ENCODE results near the gene OR51A4.

DNA sequence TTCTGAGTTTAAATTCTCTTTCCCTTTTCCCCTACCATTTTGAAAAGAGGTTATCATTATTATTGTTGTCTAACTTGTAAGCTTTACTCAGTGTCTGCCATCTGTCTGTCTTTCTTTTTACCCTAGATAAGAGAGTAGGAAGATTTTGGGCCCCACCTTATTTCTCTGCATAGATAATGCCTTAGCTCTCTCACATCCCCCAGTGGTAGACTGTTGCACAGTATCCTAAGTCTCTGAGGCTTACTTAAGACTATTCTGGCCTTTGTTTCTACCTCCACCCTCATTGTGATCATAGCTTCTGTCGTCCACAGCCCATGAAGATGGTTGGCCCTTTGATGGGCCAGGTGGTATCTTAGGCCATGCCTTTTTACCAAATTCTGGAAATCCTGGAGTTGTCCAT is 43.7 kb upstream of the OR51A4 start:
- TF ChIP-seq, protein P1, sequence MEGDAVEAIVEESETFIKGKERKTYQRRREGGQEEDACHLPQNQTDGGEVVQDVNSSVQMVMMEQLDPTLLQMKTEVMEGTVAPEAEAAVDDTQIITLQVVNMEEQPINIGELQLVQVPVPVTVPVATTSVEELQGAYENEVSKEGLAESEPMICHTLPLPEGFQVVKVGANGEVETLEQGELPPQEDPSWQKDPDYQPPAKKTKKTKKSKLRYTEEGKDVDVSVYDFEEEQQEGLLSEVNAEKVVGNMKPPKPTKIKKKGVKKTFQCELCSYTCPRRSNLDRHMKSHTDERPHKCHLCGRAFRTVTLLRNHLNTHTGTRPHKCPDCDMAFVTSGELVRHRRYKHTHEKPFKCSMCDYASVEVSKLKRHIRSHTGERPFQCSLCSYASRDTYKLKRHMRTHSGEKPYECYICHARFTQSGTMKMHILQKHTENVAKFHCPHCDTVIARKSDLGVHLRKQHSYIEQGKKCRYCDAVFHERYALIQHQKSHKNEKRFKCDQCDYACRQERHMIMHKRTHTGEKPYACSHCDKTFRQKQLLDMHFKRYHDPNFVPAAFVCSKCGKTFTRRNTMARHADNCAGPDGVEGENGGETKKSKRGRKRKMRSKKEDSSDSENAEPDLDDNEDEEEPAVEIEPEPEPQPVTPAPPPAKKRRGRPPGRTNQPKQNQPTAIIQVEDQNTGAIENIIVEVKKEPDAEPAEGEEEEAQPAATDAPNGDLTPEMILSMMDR (IDR thresholded peaks at IDR 0.05): no peak
- TF ChIP-seq EP300 (IDR thresholded peaks at IDR 0.05) (no peak), POLR2A (IDR thresholded peaks at IDR 0.05) (no peak)

Measured in suprapubic skin (tissue), 3 donors.